Uterus (tissue), 4 donors: ENCODE measurements around the gene OTUD5. TPM values are rescaled to one million over a fixed set of nuclear protein-coding genes. Genes with fewer than 3 reads are reported as not detected.

ENCODE experiments used
- DNase-seq, 2 donors: peaks; one replicate each; pipeline ENCODE4 v3.0.0-alpha.2; 2019 to 2020
- H3K27ac ChIP-seq, 2 donors: fragments of 200-600 bp; sonication (generic); 1 replicate in 1 of 2; 2 replicates in 1 of 2; pipeline ENCODE4 v1.5.1; 2016 to 2018
- H3K27me3 ChIP-seq, 2 donors: fragments of 200-600 bp; sonication (generic); one replicate each; pipeline ENCODE4 v1.5.1; 2018 to 2019; ENCODE audit warnings: control low read depth in 1 of 2
- H3K36me3 ChIP-seq, 2 donors: fragments of 200-600 bp; sonication (generic); one replicate each; pipeline ENCODE4 v1.5.1; 2019; ENCODE audit warnings: control low read depth in 1 of 2
- H3K4me1 ChIP-seq, 2 donors: fragments of 200-600 bp; sonication (generic); one replicate each; pipeline ENCODE4 v1.5.1; 2018 to 2019; ENCODE audit warnings: control low read depth in 1 of 2
- H3K4me3 ChIP-seq, 2 donors: fragments of 200-600 bp; sonication (generic); 1 replicate in 1 of 2; 2 replicates in 1 of 2; pipeline ENCODE4 v1.5.1; 2018 to 2019; ENCODE audit warnings: mild to moderate bottlenecking in 1 of 2
- H3K9me3 ChIP-seq, 2 donors: fragments of 200-600 bp; sonication (generic); one replicate each; pipeline ENCODE4 v1.5.1; 2019; ENCODE audit warnings: control low read depth in 1 of 2
- CTCF ChIP-seq, 4 experiments: fragments of 200-600 bp in 2 of 4; fragments of 450-650 bp in 2 of 4; sonication (generic) in 2 of 4; IDR thresholded peaks; one replicate each; pipeline ENCODE4 v1.5.1; 2016 to 2019; ENCODE audit warnings: antibody characterized with exemption in 4 of 4, mild to moderate bottlenecking in 2 of 4, moderate library complexity in 1 of 4
- POLR2A ChIP-seq, 2 donors: fragments of 450-650 bp; IDR thresholded peaks; one replicate each; pipeline ENCODE4 v1.6.1; 2016; ENCODE audit warnings: antibody characterized with exemption in 2 of 2, mild to moderate bottlenecking in 1 of 2, moderate library complexity in 1 of 2
- intact Hi-C: fragments of 100-400 bp; cut with DNase I; formaldehyde crosslinking; loops from one replicate; pipeline ENCODE4 v1.15.1; 2023; ENCODE audit warnings: low total_unique reads
- total RNA-seq, 4 donors: library from RNA; depleted of rRNA in 3 of 4; stranded (reverse); fragments of >200 nt in 3 of 4; gene quantifications; one replicate each; pipeline versions ENCODE4 v1.1.0 to v1.2.4, GENCODE V29; 2014 to 2023
- donor health status: DM: yes; HTN: yes; CAD: no.

OTUD5 gene
- total RNA-seq, result 10 to 100 TPM in 3 of 4 donors, 1 to 10 TPM in 1; 8.5 to 58.7 (median 21.8) TPM

GRCh38 chrX:48957477-48957826 lies at the start of gene OTUD5:
OTUD5 (minus strand) TSS chrX:48957607; CDS start chrX:48957570, 37 bp downstream.
- no peak for TF ChIP-seq POLR2A (IDR thresholded peaks at IDR 0.05)
- TF ChIP-seq CTCF (IDR thresholded peaks at IDR 0.05), result no peak
- H3K27ac ChIP-seq, result peak within 1 kb of the TSS; percentile 93 to 96
- peak in 1 of 2 donors; percentile 68 for DNase-seq
- peak within 1 kb of the TSS; percentile 47 to 72 for H3K4me3 ChIP-seq
- no peaks in the 10 kb centered on the region for H3K27me3 ChIP-seq
- intact Hi-C loops, result no loop called here
- no peaks in the 10 kb centered on the region for H3K9me3 ChIP-seq
- no peaks in the 10 kb centered on the region for H3K4me1 ChIP-seq
- no peaks in the 10 kb centered on the region for H3K36me3 ChIP-seq

GRCh38 chrX:49003696-49004095 lies 46.3 kb upstream of the OTUD5 start:
- H3K4me3 ChIP-seq, result no peak overlapping the region
- H3K9me3 ChIP-seq, result no peaks in the 10 kb centered on the region
- TF ChIP-seq CTCF (IDR thresholded peaks at IDR 0.05) (no peak), POLR2A (IDR thresholded peaks at IDR 0.05) (no peak)
- DNase-seq, result no peak
- H3K27me3 ChIP-seq, result no peaks in the 10 kb centered on the region
- no peak overlapping the region for H3K27ac ChIP-seq
- H3K4me1 ChIP-seq, result no peaks in the 10 kb centered on the region
- intact Hi-C loops, result no loop called here
- H3K36me3 ChIP-seq, result no peaks in the 10 kb centered on the region

- no peaks in the 10 kb centered on the region for H3K9me3 ChIP-seq
- H3K4me3 ChIP-seq, result peak within 1 kb of the TSS; percentile 49 to 50
- no peaks in the 10 kb centered on the region for H3K27me3 ChIP-seq
- H3K4me1 ChIP-seq, result no peaks in the 10 kb centered on the region
- no peaks in the 10 kb centered on the region for H3K36me3 ChIP-seq
- H3K27ac ChIP-seq, result peak within 1 kb of the TSS; percentile 72 to 77
- TF ChIP-seq CTCF (IDR thresholded peaks at IDR 0.05) (no peak), POLR2A (IDR thresholded peaks at IDR 0.05) (peak in 1 of 2 donors; percentile 64)
- peak; percentile 69 to 75 for DNase-seq
- intact Hi-C loops, result no loop called here
Measured at GRCh38 chrX:49002091-49002935, 44.9 kb upstream of the OTUD5 start, which contains the start of gene GRIPAP1. GRIPAP1 (minus strand) TSS chrX:49002264; CDS start chrX:49002229, 35 bp downstream.

- Histone ChIP-seq H3K4me1 (no peaks in the 10 kb centered on the region), H3K36me3 (no peaks in the 10 kb centered on the region), H3K27me3 (no peaks in the 10 kb centered on the region), H3K27ac (peak overlapping the region; percentile 72 to 77), H3K9me3 (no peaks in the 10 kb centered on the region), H3K4me3 (peak overlapping the region; percentile 49 to 50)
- intact Hi-C loops, result no loop called here
- DNase-seq, result peak; percentile 16 to 19
- no peak for TF ChIP-seq CTCF (IDR thresholded peaks at IDR 0.05)
- no peak for TF ChIP-seq POLR2A (IDR thresholded peaks at IDR 0.05)
Measured at GRCh38 chrX:49001521-49002090, 44.2 kb upstream of the OTUD5 start.

GRCh38 chrX:49000636-49001035 lies 43.2 kb upstream of the OTUD5 start:
- no peaks in the 10 kb centered on the region for H3K4me1 ChIP-seq
- no peak overlapping the region for H3K4me3 ChIP-seq
- no peak overlapping the region for H3K27ac ChIP-seq
- intact Hi-C loops, result no loop called here
- DNase-seq, result no peak
- no peaks in the 10 kb centered on the region for H3K27me3 ChIP-seq
- H3K36me3 ChIP-seq, result no peaks in the 10 kb centered on the region
- TF ChIP-seq POLR2A (IDR thresholded peaks at IDR 0.05) (no peak), CTCF (IDR thresholded peaks at IDR 0.05) (no peak)
- no peaks in the 10 kb centered on the region for H3K9me3 ChIP-seq
